Colonic mucosa (tissue), 4 donors: ENCODE results near the gene DOCK11. TPM values are rescaled to one million over a fixed set of nuclear protein-coding genes. Genes with fewer than 3 reads are reported as not detected.
A peak's percentile ranks its signal among the peaks of the same experiment; 100 is the strongest.
"Not testable (repeated sequence)": the region's sequence is repeated elsewhere in the genome, so short reads cannot be mapped to it uniquely, and the experiment has no call there.

Source experiments
- DNase-seq: peaks from one replicate; pipeline ENCODE4 v3.0.0-alpha.2; 2020
- H3K27ac ChIP-seq: fragments of 200-600 bp; one replicate; pipeline ENCODE4 v1.8.0; 2021
- H3K27me3 ChIP-seq: fragments of 200-600 bp; one replicate; pipeline ENCODE4 v1.8.0; 2021
- H3K36me3 ChIP-seq: fragments of 200-600 bp; one replicate; pipeline ENCODE4 v1.8.0; 2021
- H3K4me1 ChIP-seq: fragments of 200-600 bp; one replicate; pipeline ENCODE4 v1.8.0; 2021; ENCODE audit warnings: mild to moderate bottlenecking
- H3K4me3 ChIP-seq: fragments of 200-600 bp; one replicate; pipeline ENCODE4 v1.8.0; 2021
- H3K9ac ChIP-seq, 2 donors: one replicate each; pipeline ENCODE4 v1.7.0; 2013; ENCODE audit warnings: control low read depth in 2 of 2, low read depth in 2 of 2, low read length in 2 of 2
- H3K9me3 ChIP-seq: fragments of 200-600 bp; one replicate; pipeline ENCODE4 v1.8.0; 2021
- intact Hi-C: fragments of 100-400 bp; cut with DNase I; formaldehyde crosslinking; loops from one replicate; pipeline ENCODE4 v1.14.1; 2022
- total RNA-seq, 2 donors: library from RNA; stranded (reverse); fragmentation: NEBNext Ultra II Directional in 1 of 2; extraction: Animal tissue kit (Norgen Biotek cat#: 25700) in 1 of 2; gene quantifications; one replicate each; pipeline ENCODE4 v1.2.1, GENCODE V29; 2021
- TF ChIP-seq, protein P1 (sequence below): fragments of 200-600 bp; IDR thresholded peaks from one replicate; pipeline ENCODE4 v1.8.0; 2022; ENCODE audit warnings: antibody characterized with exemption, mild to moderate bottlenecking
- donor health status: healthy.
- donor health status: DM: no; HTN: no; CAD: no.
- donor health status: DM: no; HTN: no; CAD: no.

Gene DOCK11
- total RNA-seq, 2 donors from 2014 or later, result 3.3 to 8.7 TPM

- H3K4me1 ChIP-seq, result no peaks in the 10 kb centered on the region
- H3K27ac ChIP-seq, result peak within 1 kb of the TSS; percentile 90
- DNase-seq, result peak; percentile 77
- H3K9ac ChIP-seq, result peak within 1 kb of the TSS; percentile 77 to 81
- TF ChIP-seq, protein P1, sequence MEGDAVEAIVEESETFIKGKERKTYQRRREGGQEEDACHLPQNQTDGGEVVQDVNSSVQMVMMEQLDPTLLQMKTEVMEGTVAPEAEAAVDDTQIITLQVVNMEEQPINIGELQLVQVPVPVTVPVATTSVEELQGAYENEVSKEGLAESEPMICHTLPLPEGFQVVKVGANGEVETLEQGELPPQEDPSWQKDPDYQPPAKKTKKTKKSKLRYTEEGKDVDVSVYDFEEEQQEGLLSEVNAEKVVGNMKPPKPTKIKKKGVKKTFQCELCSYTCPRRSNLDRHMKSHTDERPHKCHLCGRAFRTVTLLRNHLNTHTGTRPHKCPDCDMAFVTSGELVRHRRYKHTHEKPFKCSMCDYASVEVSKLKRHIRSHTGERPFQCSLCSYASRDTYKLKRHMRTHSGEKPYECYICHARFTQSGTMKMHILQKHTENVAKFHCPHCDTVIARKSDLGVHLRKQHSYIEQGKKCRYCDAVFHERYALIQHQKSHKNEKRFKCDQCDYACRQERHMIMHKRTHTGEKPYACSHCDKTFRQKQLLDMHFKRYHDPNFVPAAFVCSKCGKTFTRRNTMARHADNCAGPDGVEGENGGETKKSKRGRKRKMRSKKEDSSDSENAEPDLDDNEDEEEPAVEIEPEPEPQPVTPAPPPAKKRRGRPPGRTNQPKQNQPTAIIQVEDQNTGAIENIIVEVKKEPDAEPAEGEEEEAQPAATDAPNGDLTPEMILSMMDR, result no peak
- no peaks in the 10 kb centered on the region for H3K27me3 ChIP-seq
- no peaks in the 10 kb centered on the region for H3K9me3 ChIP-seq
- intact Hi-C loops, result no loop called here
- no peaks in the 10 kb centered on the region for H3K36me3 ChIP-seq
- H3K4me3 ChIP-seq, result peak within 1 kb of the TSS; percentile 56
Measured at GRCh38 chrX:118726887-118727685, 231.5 kb downstream of the DOCK11 start, which contains the start of gene IL13RA1. Gene IL13RA1, plus strand, starts transcription at chrX:118727606. Its CDS starts 33 bp downstream, at chrX:118727639.

DNA sequence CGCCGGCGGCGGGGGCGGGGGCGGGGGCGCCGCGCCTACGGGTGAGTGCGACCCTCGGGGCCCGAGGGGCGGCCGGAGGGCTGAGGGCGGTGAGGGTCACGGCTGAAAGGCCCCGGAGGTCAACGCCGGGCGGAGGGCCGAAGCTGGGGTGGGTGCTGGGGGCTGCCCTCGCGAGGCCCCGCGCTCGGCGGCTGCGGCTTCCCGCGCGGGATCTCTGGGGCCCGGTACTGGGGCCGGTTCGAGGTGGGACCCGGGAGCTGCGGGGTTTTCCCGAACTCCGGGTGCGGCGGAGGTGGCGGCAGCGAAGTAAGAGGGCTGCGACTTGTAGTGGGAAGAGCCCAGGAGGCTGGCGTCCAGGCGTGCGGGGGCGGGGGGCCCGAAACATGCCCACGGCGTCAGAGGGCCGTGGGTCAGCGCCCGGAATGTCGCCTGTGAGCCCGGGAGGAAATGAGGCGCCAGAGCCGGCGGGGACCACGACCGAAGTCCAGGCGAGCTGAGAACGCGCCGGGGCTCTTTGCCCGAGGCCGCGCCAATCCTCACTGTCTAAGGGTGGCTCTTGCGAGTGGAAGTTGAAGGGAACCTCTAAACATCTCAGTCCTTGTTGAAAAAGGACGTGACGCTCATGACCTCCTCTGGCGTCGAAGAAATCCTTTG is 232.2 kb downstream of the DOCK11 start:
- H3K27ac ChIP-seq, result peak overlapping the region; percentile 90
- no peaks in the 10 kb centered on the region for H3K4me1 ChIP-seq
- H3K9ac ChIP-seq, result peak overlapping the region; percentile 77 to 81
- peak; percentile 40 for DNase-seq
- peak overlapping the region; percentile 56 for H3K4me3 ChIP-seq
- intact Hi-C loops, result no loop called here
- H3K27me3 ChIP-seq, result no peaks in the 10 kb centered on the region
- TF ChIP-seq, protein P1, result no peak
- H3K36me3 ChIP-seq, result no peaks in the 10 kb centered on the region
- H3K9me3 ChIP-seq, result no peaks in the 10 kb centered on the region

DNA sequence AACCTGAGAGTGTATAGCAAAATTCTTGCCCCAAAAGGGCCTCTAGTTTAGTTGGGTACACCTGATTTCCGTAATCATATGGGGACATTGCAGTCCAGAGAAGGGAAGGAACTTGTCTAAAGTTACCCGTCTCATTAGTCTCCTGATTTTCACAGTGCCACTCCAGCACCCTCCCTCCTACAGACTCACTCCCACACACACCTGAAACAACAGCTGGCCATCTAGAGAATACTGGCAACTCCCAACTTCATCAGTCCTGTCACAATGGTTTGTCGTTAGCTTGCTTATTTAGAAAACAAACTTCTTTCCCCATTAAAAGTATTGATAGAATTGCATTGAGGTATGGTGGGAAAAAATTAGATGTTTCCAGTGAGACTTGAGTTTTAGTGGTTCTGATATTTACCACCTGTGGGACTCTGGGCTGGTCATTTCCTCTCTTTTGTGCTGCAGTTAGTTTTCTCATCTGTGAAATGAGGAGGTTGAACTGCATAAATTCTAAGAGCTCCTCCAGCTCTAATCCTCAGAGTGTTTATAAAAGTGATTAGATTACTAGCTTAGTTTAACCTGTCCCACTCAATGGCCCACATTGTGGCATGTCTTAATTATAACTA is 233.5 kb downstream of the DOCK11 start:
- H3K4me3 ChIP-seq, result peak overlapping the region; percentile 56
- H3K9ac ChIP-seq, result peak overlapping the region in 1 of 2 donors; percentile 77
- H3K36me3 ChIP-seq, result no peaks in the 10 kb centered on the region
- TF ChIP-seq, protein P1, result no peak
- intact Hi-C loops, result no loop called here
- DNase-seq, result no peak
- H3K27me3 ChIP-seq, result no peaks in the 10 kb centered on the region
- H3K9me3 ChIP-seq, result no peaks in the 10 kb centered on the region
- no peak overlapping the region for H3K27ac ChIP-seq
- no peaks in the 10 kb centered on the region for H3K4me1 ChIP-seq

DNA sequence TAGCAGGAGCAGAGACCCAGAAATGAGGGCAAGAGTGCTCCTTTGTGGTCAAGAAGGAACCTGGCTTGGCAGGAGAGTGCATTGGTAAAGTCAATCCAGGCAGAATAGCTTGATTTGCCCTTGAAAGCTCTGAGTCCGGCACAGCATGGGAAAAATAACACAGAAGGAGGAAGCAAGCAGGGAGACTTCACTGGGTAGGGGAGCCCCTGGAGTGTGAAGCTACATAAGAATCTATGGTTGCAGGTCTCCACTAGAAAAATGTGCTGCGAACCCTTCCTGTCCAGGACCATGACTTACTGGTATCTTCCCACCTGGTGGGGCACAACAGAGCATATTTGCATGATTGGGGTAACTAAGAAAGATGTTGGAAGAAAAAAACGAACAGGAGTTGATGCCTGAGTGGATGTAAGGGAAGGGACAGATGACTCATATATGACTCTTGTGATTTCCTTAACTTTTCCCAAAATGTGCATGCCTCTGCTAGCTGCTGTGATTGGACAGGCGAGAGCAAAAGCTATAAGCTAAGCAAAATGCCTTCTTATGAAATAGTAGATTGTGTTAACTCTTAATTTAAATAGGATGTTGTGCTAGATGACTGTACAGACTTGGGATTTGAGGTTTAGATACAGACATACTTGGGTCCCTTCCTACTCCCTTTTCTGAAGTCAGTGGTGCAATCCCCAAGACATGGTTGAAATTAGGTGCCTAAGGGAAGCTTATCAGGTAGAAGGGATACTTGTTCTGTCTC is 235.1 kb downstream of the DOCK11 start:
- Histone ChIP-seq H3K4me1 (no peaks in the 10 kb centered on the region), H3K4me3 (no peak overlapping the region), H3K36me3 (no peaks in the 10 kb centered on the region), H3K27ac (no peak overlapping the region), H3K27me3 (no peaks in the 10 kb centered on the region), H3K9ac (no peak overlapping the region), H3K9me3 (no peaks in the 10 kb centered on the region)
- intact Hi-C loops, result no loop called here
- DNase-seq, result no peak
- TF ChIP-seq, protein P1, result no peak

DNA sequence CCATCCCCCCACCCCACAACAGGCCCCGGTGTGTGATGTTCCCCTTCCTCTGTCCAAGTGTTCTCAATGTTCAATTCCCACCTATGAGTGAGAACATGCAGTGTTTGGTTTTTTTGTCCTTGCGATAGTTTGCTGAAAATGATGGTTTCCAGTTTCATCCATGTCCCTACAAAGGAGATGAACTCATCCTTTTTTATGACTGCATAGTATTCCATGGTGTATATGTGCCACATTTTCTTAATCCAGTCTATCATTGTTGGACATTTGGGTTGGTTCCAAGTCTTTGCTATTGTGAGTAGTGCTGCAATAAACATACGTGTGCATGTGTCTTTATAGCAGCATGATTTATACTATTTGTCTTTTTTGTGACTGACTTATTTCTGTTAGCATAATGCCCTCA is 236.9 kb downstream of the DOCK11 start:
- not testable (repeated sequence) for H3K4me1 ChIP-seq

More for the DNA sequence above, 236.9 kb downstream of the DOCK11 start:
- DNase-seq, H3K27me3 ChIP-seq, intact Hi-C loops, H3K4me3 ChIP-seq, H3K36me3 ChIP-seq, H3K9me3 ChIP-seq, H3K27ac ChIP-seq, H3K9ac ChIP-seq: not testable (repeated sequence)
